Thoracic aorta (tissue), 2 donors: ENCODE results near the gene FXYD7. TPM values are rescaled to one million over a fixed set of nuclear protein-coding genes. Genes with fewer than 3 reads are reported as not detected.
"Not testable (repeated sequence)": the region's sequence is repeated elsewhere in the genome, so short reads cannot be mapped to it uniquely, and the experiment has no call there.

ENCODE experiments used
- ATAC-seq: fragments of 150-250 bp; one replicate; pipeline ENCODE4 v1.8.0; 2017; ENCODE audit warnings: low read depth; ENCODE audit not compliant: insufficient number of reproducible peaks, low FRiP score
- DNase-seq: peaks from one replicate; pipeline ENCODE4 v3.0.0-alpha.2; 2020; ENCODE audit warnings: low spot score
- H3K27ac ChIP-seq, 2 donors: fragments of 200-600 bp; sonication (generic); 1 replicate in 1 of 2; 2 replicates in 1 of 2; pipeline ENCODE4 v1.5.1; 2016; ENCODE audit warnings: mild to moderate bottlenecking in 2 of 2, moderate library complexity in 2 of 2
- H3K27me3 ChIP-seq: fragments of 200-600 bp; sonication (generic); replicated peaks from 2 replicates; pipeline ENCODE4 v1.6.0; 2016; ENCODE audit warnings: mild to moderate bottlenecking; ENCODE audit not compliant: insufficient read depth
- H3K36me3 ChIP-seq: fragments of 200-600 bp; sonication (generic); one replicate; pipeline ENCODE4 v1.5.1; 2016
- H3K4me1 ChIP-seq, 2 donors: fragments of 200-600 bp; sonication (generic); 1 replicate in 1 of 2; 2 replicates in 1 of 2; pipeline versions ENCODE4 v1.5.1 to v1.6.0; 2016; ENCODE audit warnings: low read depth in 2 of 2, mild to moderate bottlenecking in 1 of 2; ENCODE audit not compliant: control insufficient read depth in 1 of 2
- H3K4me3 ChIP-seq: fragments of 200-600 bp; sonication (generic); 2 replicates; pipeline ENCODE4 v1.5.1; 2016; ENCODE audit warnings: mild to moderate bottlenecking
- H3K9me3 ChIP-seq: fragments of 200-600 bp; sonication (generic); 2 replicates; pipeline ENCODE4 v1.5.1; 2016
- CTCF ChIP-seq: fragments of 200-600 bp; sonication (generic); IDR thresholded peaks from one replicate; pipeline ENCODE4 v1.5.1; 2019; ENCODE audit warnings: antibody characterized with exemption
- total RNA-seq, 2 donors: library from RNA; depleted of rRNA; stranded (reverse); fragments of >200 nt; gene quantifications; one replicate each; pipeline versions ENCODE4 v1.1.0 to v1.2.3, GENCODE V29; 2016

Gene FXYD7
- total RNA-seq, 2 donors from 2014 or later: not detected

GRCh38 chr19:35151273-35152065 lies 8.4 kb downstream of the FXYD7 start:
- ATAC-seq: no peak
- no peaks in the 10 kb centered on the region for H3K27me3 ChIP-seq
- no peak overlapping the region for H3K4me3 ChIP-seq
- DNase-seq: no peak
- H3K9me3 ChIP-seq: no peaks in the 10 kb centered on the region
- H3K36me3 ChIP-seq: no peaks in the 10 kb centered on the region
- no peak overlapping the region for H3K27ac ChIP-seq
- no peak for TF ChIP-seq CTCF
- peaks cover 0 to 31% of the 10 kb centered on the region in 2 donors for H3K4me1 ChIP-seq

DNA sequence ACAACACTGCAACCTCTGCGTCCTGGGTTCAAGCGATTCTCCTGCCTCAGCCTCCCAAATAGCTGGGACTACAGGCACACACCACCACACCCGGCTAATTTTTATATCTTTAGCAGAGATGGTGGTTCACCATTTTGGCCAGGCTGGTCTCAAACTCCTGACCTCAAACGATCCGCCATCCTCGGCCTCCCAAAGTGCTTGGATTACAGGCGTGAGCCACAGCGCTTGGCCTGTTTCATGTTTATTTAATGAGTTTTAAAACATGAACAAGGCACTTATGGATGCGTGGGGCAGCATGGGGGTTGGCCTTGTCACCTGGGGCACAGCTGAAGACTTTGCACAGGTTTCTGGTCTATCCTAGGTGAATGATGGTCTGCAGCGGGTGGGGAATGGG lies 10.1 kb downstream of the FXYD7 start:
- H3K4me1 ChIP-seq: peaks cover 0 to 27% of the 10 kb centered on the region in 2 donors
- not testable (repeated sequence) for DNase-seq, H3K4me3 ChIP-seq, H3K27ac ChIP-seq, H3K9me3 ChIP-seq, H3K27me3 ChIP-seq, H3K36me3 ChIP-seq, ATAC-seq

- Histone ChIP-seq H3K9me3 (no peaks in the 10 kb centered on the region), H3K4me3 (peak overlapping the region; percentile 85), H3K4me1 (peaks cover 0 to 27% of the 10 kb centered on the region in 2 donors), H3K36me3 (no peaks in the 10 kb centered on the region), H3K27ac (peak overlapping the region; percentile 34 to 65), H3K27me3 (no peaks in the 10 kb centered on the region)
- DNase-seq: no peak
- no peak for ATAC-seq
- peak; percentile 63 for TF ChIP-seq CTCF
Measured at GRCh38 chr19:35153701-35154524, 10.9 kb downstream of the FXYD7 start.

DNA sequence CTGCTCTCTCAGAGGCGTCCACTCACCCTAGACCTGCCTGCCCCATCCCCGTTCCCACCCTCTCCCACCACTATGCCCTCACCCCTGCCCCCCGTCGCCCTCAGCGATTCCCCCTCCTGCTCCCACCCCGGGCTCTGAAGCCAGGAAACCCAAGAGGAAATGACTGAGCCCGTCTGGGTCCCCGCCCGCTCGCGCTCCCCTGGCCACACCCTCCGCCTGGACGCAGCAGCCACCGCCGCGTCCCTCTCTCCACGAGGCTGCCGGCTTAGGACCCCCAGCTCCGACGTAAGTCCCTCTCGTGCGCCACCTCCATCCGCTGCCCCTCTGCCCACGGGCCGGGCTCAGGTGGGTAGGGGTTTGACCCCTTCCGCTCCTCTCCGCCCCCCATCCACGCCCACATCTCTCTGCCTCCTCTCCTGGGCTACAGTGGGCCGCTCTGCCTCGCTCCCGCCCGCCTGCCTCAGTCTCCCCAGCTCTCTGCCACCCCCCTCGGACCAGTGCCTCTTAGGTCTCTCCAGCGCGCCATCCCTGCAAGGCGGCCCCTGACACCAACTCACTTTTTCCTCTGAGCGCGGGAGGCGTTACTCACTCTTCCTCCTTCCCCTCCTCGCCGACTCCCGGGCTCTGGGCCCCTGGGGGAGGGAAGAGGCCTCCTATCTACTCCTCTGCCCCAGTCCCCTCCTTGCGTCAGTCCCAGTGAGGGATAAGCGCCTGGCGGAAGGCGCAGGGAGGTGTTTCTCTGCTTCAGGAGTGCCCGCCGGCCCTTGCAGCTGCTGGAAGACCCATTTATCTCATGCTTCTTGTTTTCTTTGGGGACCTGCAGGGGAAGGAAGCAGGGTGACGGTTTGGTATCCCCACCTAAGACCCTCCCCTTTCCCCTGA lies 11.7 kb downstream of the FXYD7 start, which contains the start of gene FXYD5:
TSS of gene FXYD5 (plus strand) at position 211 of the 882 bp plus-strand sequence. CDS start 816 bp downstream, outside the sequence.
- Histone ChIP-seq H3K9me3 (no peaks in the 10 kb centered on the region), H3K4me3 (peak within 1 kb of the TSS; percentile 85), H3K4me1 (peaks cover 0 to 27% of the 10 kb centered on the region in 2 donors), H3K36me3 (no peaks in the 10 kb centered on the region), H3K27ac (peak within 1 kb of the TSS; percentile 34 to 65), H3K27me3 (no peaks in the 10 kb centered on the region)
- ATAC-seq (no peak), DNase-seq (peak; percentile 52)
- no peak for TF ChIP-seq CTCF

DNA sequence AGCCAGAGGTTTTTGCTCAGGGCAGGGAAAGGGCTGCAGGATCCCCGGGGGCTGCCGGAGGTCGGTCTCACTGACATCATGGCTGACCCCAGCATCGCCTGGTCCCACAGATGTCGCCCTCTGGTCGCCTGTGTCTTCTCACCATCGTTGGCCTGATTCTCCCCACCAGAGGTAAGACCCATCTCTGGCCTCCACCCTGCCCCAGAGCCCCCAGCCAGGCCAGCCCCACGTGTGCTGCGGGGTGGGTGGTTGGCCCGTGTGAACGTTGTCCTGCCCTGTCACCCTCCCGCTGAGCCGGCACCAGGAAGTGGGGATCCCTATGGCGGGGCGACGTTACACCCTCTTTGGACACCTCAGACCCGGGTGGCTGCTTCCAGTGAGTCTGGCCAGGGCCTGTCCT lies 12.4 kb downstream of the FXYD7 start:
- Histone ChIP-seq H3K9me3 (no peaks in the 10 kb centered on the region), H3K4me3 (peak overlapping the region; percentile 85), H3K36me3 (no peaks in the 10 kb centered on the region), H3K27me3 (no peaks in the 10 kb centered on the region), H3K4me1 (peaks cover 0 to 27% of the 10 kb centered on the region in 2 donors), H3K27ac (peak overlapping the region; percentile 24 to 65)
- ATAC-seq (no peak), DNase-seq (no peak)
- TF ChIP-seq CTCF: no peak
